Panc1 (cell line): ENCODE measurements around the gene CYP3A5. TPM values are rescaled to one million over a fixed set of nuclear protein-coding genes. Genes with fewer than 3 reads are reported as not detected.

Experiments used
- ATAC-seq: fragments of 200-7000 bp; cut with Tn5 transposase; 2 replicates; pipeline ENCODE4 v1.9.1; 2020; ENCODE audit warnings: mild to moderate bottlenecking, moderate library complexity
- BruUV-seq: library from RNA; stranded (reverse); fragments of 400-500 nt; replicated peaks from 2 replicates; lab custom pipeline; 2021; lab: Mats Ljungman, UMichigan
- CTCF ChIA-PET: fragments of 300-600 bp; sonication (Branson Sonifier 250); formaldehyde crosslinking; loops from one replicate; lab custom pipeline; 2022; ENCODE audit warnings: antibody characterized with exemption; lab: Charles Lee
- POLR2A ChIA-PET: fragments of 300-600 bp; sonication (Branson Sonifier 250); formaldehyde crosslinking; loops from one replicate; lab custom pipeline; 2022; ENCODE audit warnings: antibody characterized with exemption; lab: Charles Lee
- DNase-seq: peaks from one replicate; pipeline ENCODE4 v3.0.0-alpha.2; 2010; ENCODE audit warnings: low read depth, low spot score
- H3K27ac ChIP-seq: 2 replicates; pipeline ENCODE4 v1.5.1; 2011; ENCODE audit warnings: mild to moderate bottlenecking, low read length, inconsistent platforms
- H3K27me3 ChIP-seq: fragments of 200-500 bp; sonication (Bioruptor generic); 2 replicates; pipeline ENCODE4 v1.6.0; 2014; ENCODE audit warnings: low read length, inconsistent platforms; ENCODE audit not compliant: control insufficient read depth, insufficient read depth
- H3K36me3 ChIP-seq: fragments of 200-500 bp; sonication (Bioruptor generic); 2 replicates; pipeline ENCODE4 v1.5.1; 2014; ENCODE audit warnings: inconsistent platforms, mild to moderate bottlenecking, low read length, moderate library complexity; ENCODE audit not compliant: control insufficient read depth, insufficient read depth
- H3K4me1 ChIP-seq: 2 replicates; pipeline ENCODE4 v1.5.1; 2011; ENCODE audit warnings: inconsistent platforms, mild to moderate bottlenecking, low read length, moderate library complexity; ENCODE audit not compliant: control insufficient read depth, insufficient read depth
- H3K4me3 ChIP-seq, 2 experiments: 2 replicates each; pipeline ENCODE4 v1.5.1; 2011 to 2012; ENCODE audit warnings: low read depth in 2 of 2, low read length in 2 of 2, mild to moderate bottlenecking in 2 of 2, inconsistent platforms in 1 of 2, moderate library complexity in 1 of 2
- H3K9me3 ChIP-seq: fragments of 200-500 bp; sonication (Bioruptor generic); 2 replicates; pipeline ENCODE4 v1.5.1; 2014; ENCODE audit warnings: low read depth, mild to moderate bottlenecking, inconsistent platforms, low read length, moderate library complexity; ENCODE audit not compliant: control insufficient read depth, insufficient read depth
- POLR2AphosphoS5 ChIP-seq: IDR thresholded peaks from 2 replicates; pipeline ENCODE4 v1.6.1; 2012; ENCODE audit warnings: mild to moderate bottlenecking, low read depth, low read length, moderate library complexity
- SIN3A ChIP-seq: IDR thresholded peaks from 2 replicates; pipeline ENCODE4 v1.6.1; 2012; ENCODE audit warnings: low read depth, mild to moderate bottlenecking, low read length, moderate library complexity, borderline replicate concordance; ENCODE audit not compliant: insufficient read depth
- TCF7L2 ChIP-seq: IDR thresholded peaks from 2 replicates; pipeline ENCODE4 v1.6.1; 2011; ENCODE audit warnings: mild to moderate bottlenecking, low read depth, low read length, inconsistent platforms
- in situ Hi-C: cut with HindIII; loops from 2 replicates; pipeline ENCODE4 v1.10.0; 2016; ENCODE audit warnings: low sequenced_read_pairs, low pct_unique_long_range_greater_than_20kb
- intact Hi-C: fragments of 100-400 bp; cut with micrococcal nuclease; formaldehyde crosslinking; loops from one replicate; pipeline ENCODE4 v1.10.0; 2022; ENCODE audit not compliant: unreplicated experiment
- total RNA-seq: library from RNA; stranded (reverse); gene quantifications from one replicate; pipeline ENCODE4 v1.2.1, GENCODE V29; 2021; ENCODE audit not compliant: unreplicated experiment
- TF ChIP-seq, protein P1 (sequence below): fragments of 450-650 bp; IDR thresholded peaks from 2 replicates; pipeline ENCODE4 v1.5.1; 2017; ENCODE audit warnings: mild to moderate bottlenecking
- TF ChIP-seq, protein P2 (sequence below), 2 experiments: IDR thresholded peaks; 2 replicates each; pipeline ENCODE4 v1.6.1; 2011 to 2012; ENCODE audit warnings: low read depth in 2 of 2, control low read depth in 1 of 2, low read length in 1 of 2, mild to moderate bottlenecking in 1 of 2, moderate library complexity in 1 of 2; ENCODE audit not compliant: insufficient read depth in 1 of 2

CYP3A5 gene
- total RNA-seq, 1 experiment from 2014 or later = 0.31 TPM

DNA sequence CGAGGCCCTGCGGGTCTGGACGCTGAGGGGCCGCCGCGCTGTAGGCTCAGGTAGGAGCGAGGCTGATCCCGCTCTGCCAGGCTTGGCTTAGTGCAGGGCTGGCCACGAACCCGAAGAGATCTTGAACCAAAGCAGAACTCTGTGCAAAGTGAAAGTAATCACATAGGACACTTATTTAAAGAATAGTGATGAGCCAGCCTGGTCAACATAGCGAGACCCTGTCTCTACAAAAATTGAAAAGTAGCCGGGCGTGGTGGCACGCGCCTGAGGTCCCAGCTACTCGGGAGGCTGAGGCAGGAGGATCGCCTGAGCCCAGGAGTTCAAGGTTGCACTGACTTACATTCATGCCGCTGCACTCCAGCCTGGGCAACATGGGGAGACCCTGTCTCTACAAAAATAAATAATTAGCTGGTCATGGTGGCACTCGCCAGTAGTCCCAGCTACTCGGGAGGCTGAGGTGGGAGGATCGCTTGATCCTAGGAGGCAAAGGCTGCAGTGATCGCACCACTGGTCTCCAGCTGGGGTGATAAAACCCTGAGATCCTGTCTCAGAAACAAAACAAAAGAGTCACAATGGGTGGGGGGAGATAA, 62.5 kb downstream of the CYP3A5 start:
- in situ Hi-C loops = no loop called here
- no TSS peak for BruUV-seq
- DNase-seq (no peak), ATAC-seq (no peak)
- intact Hi-C loops = no loop called here
- peak overlapping the region; percentile 92 to 95 for H3K4me3 ChIP-seq
- TF ChIP-seq TCF7L2 (no peak), POLR2AphosphoS5 (no peak), SIN3A (no peak)
- TF ChIP-seq, protein P1, sequence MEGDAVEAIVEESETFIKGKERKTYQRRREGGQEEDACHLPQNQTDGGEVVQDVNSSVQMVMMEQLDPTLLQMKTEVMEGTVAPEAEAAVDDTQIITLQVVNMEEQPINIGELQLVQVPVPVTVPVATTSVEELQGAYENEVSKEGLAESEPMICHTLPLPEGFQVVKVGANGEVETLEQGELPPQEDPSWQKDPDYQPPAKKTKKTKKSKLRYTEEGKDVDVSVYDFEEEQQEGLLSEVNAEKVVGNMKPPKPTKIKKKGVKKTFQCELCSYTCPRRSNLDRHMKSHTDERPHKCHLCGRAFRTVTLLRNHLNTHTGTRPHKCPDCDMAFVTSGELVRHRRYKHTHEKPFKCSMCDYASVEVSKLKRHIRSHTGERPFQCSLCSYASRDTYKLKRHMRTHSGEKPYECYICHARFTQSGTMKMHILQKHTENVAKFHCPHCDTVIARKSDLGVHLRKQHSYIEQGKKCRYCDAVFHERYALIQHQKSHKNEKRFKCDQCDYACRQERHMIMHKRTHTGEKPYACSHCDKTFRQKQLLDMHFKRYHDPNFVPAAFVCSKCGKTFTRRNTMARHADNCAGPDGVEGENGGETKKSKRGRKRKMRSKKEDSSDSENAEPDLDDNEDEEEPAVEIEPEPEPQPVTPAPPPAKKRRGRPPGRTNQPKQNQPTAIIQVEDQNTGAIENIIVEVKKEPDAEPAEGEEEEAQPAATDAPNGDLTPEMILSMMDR = no peak
- peaks cover 6% of the 10 kb centered on the region for H3K36me3 ChIP-seq
- H3K9me3 ChIP-seq = no peaks in the 10 kb centered on the region
- peak overlapping the region; percentile 91 for H3K27ac ChIP-seq
- POLR2A ChIA-PET = no interaction called here
- CTCF ChIA-PET = interaction anchor here (0.5 kb wide), 1 partner anchor 36 kb away, joined by 5 read pairs; no protein-coding TSS in a partner anchor
- no peaks in the 10 kb centered on the region; the same call in 1 of the 2 replicates for H3K27me3 ChIP-seq
- H3K4me1 ChIP-seq = peaks cover 12% of the 10 kb centered on the region

DNA sequence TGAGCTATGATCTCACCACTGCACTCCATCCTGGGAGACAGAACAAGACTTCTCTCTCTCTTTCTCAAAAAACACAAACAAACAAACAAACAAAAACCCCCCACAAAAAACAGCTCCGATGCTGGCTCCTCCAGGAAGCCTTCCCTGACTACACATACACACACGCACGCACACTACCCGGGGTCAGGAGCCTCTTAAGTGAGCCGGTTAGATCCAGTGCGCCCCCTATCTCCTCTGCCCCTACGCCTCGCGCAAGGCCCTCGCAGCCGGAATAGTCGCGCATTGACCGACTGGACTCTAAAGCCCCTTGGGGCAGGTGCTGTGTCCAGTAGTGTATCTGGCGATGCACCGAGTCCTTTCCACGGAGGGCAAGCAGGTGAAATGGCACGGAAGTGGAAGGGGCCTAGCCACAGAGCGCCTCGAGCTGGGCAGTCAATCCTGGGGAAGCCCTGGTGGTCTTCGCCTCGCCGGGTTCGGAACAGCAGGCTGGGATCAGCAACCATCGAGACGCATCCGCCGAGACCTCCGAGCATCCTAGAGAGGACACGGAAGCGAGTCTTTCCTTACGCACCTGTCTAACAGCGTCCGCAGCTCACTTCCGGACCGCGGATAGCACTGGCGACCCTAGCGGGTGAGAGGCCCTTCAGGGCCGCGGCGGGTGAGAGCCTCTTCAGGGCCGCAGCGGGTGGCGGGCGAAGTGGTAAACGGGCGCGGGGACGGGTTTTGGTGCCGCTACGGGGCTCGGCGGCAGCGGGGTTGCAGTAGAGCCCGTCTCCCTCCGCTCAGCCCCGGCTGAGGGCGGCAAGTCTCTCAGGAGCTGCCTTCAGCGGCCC, 63.2 kb downstream of the CYP3A5 start, which contains the start of gene ZSCAN25:
Gene ZSCAN25, plus strand, starts transcription at position 588 of the 833 bp plus-strand sequence. CDS start 2,661 bp downstream, outside the sequence.
- BruUV-seq = no TSS peak
- POLR2A ChIA-PET = interaction anchor here (0.6 kb wide), 2 partner anchors 18 to 378 kb away, joined by 3 read pairs; no protein-coding TSS in a partner anchor

More for the DNA sequence above, 63.2 kb downstream of the CYP3A5 start, which contains the start of gene ZSCAN25:
- ATAC-seq = peak; percentile 98
- TF ChIP-seq POLR2AphosphoS5 = peak; percentile 93
- 0 out of 2 replicates have a peak, but pooled peaks have one; percentile 57 for TF ChIP-seq SIN3A
- TF ChIP-seq, protein P2, sequence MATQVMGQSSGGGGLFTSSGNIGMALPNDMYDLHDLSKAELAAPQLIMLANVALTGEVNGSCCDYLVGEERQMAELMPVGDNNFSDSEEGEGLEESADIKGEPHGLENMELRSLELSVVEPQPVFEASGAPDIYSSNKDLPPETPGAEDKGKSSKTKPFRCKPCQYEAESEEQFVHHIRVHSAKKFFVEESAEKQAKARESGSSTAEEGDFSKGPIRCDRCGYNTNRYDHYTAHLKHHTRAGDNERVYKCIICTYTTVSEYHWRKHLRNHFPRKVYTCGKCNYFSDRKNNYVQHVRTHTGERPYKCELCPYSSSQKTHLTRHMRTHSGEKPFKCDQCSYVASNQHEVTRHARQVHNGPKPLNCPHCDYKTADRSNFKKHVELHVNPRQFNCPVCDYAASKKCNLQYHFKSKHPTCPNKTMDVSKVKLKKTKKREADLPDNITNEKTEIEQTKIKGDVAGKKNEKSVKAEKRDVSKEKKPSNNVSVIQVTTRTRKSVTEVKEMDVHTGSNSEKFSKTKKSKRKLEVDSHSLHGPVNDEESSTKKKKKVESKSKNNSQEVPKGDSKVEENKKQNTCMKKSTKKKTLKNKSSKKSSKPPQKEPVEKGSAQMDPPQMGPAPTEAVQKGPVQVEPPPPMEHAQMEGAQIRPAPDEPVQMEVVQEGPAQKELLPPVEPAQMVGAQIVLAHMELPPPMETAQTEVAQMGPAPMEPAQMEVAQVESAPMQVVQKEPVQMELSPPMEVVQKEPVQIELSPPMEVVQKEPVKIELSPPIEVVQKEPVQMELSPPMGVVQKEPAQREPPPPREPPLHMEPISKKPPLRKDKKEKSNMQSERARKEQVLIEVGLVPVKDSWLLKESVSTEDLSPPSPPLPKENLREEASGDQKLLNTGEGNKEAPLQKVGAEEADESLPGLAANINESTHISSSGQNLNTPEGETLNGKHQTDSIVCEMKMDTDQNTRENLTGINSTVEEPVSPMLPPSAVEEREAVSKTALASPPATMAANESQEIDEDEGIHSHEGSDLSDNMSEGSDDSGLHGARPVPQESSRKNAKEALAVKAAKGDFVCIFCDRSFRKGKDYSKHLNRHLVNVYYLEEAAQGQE (IDR thresholded peaks at IDR 0.05; ENCODE audit: insufficient read depth in 1 of 2, low read depth in 2 of 2, low read length in 1 of 2) = 0 out of 4 replicates have a peak, but pooled peaks of 1 of the 2 experiments have one; percentile 6
- TF ChIP-seq TCF7L2 = no peak
- TF ChIP-seq, protein P1 = peak; percentile 75; the same call in 1 of the 2 replicates
- intact Hi-C loops = no loop called here
- peaks cover 12% of the 10 kb centered on the region for H3K4me1 ChIP-seq
- peak within 1 kb of the TSS; percentile 91 for H3K27ac ChIP-seq
- CTCF ChIA-PET = interaction anchor here (0.5 to 0.7 kb wide), 4 partner anchors 30 to 299 kb away, joined by 3 to 5 read pairs (median 3); no protein-coding TSS in a partner anchor
- peaks cover 6% of the 10 kb centered on the region for H3K36me3 ChIP-seq
- H3K4me3 ChIP-seq = peak within 1 kb of the TSS; percentile 92 to 95
- in situ Hi-C loops = no loop called here
- no peaks in the 10 kb centered on the region; the same call in 1 of the 2 replicates for H3K27me3 ChIP-seq
- DNase-seq = peak; percentile 85
- H3K9me3 ChIP-seq = no peaks in the 10 kb centered on the region
